GM23338 (cell line): ENCODE data around the gene ETFBKMT. TPM values are rescaled to one million over a fixed set of nuclear protein-coding genes. Genes with fewer than 3 reads are reported as not detected.

ENCODE experiments used
- ATAC-seq: fragments of 200-7000 bp; cut with Tn5 transposase; 3 replicates; pipeline ENCODE4 v1.9.1; 2020
- DNase-seq: peaks from one replicate; pipeline ENCODE4 v3.0.0-alpha.2; 2015; ENCODE audit warnings: low spot score
- H2AFZ ChIP-seq: fragments of 200-600 bp; sonication (generic); 2 replicates; pipeline ENCODE4 v1.8.0; 2016; ENCODE audit warnings: antibody characterized with exemption, mild to moderate bottlenecking, moderate library complexity
- H3F3A ChIP-seq: fragments of 200-600 bp; sonication (generic); replicated peaks from 2 replicates; pipeline ENCODE4 v1.8.0; 2017; ENCODE audit warnings: antibody characterized with exemption, mixed run types, low read depth
- H3K27ac ChIP-seq: fragments of 200-600 bp; sonication (generic); 2 replicates; pipeline ENCODE4 v1.6.1; 2016; ENCODE audit warnings: low read depth
- H3K27me3 ChIP-seq: fragments of 200-600 bp; sonication (generic); 2 replicates; pipeline ENCODE4 v1.8.0; 2016; ENCODE audit warnings: mild to moderate bottlenecking, mixed run types, moderate library complexity; ENCODE audit not compliant: insufficient read depth
- H3K36me3 ChIP-seq: fragments of 200-600 bp; sonication (generic); 2 replicates; pipeline ENCODE4 v1.8.0; 2016; ENCODE audit warnings: mild to moderate bottlenecking; ENCODE audit not compliant: insufficient read depth
- H3K4me1 ChIP-seq: fragments of 200-600 bp; sonication (generic); 2 replicates; pipeline ENCODE4 v1.8.0; 2016; ENCODE audit warnings: mild to moderate bottlenecking, moderate library complexity; ENCODE audit not compliant: insufficient read depth
- H3K4me2 ChIP-seq: fragments of 200-600 bp; sonication (generic); 2 replicates; pipeline ENCODE4 v1.7.1; 2017; ENCODE audit warnings: mixed run types
- H3K4me3 ChIP-seq: fragments of 200-600 bp; sonication (generic); 2 replicates; pipeline ENCODE4 v1.6.1; 2016; ENCODE audit warnings: mixed run types
- H3K79me2 ChIP-seq: fragments of 200-600 bp; sonication (generic); replicated peaks from 2 replicates; pipeline ENCODE4 v1.8.0; 2017; ENCODE audit warnings: mild to moderate bottlenecking; ENCODE audit not compliant: insufficient read depth
- H3K9me2 ChIP-seq: fragments of 200-600 bp; sonication (generic); 2 replicates; pipeline ENCODE4 v1.8.0; 2017; ENCODE audit not compliant: insufficient read depth
- H4K20me1 ChIP-seq: fragments of 200-600 bp; sonication (generic); replicated peaks from 2 replicates; pipeline ENCODE4 v1.8.0; 2017; ENCODE audit warnings: mild to moderate bottlenecking; ENCODE audit not compliant: insufficient read depth
- H3K27ac Mint-ChIP-seq: 2 replicates; pipeline ENCODE4 v1.8.0; 2020; ENCODE audit warnings: inconsistent platforms, mild to moderate bottlenecking, moderate library complexity, mixed read lengths
- H3K27me3 Mint-ChIP-seq: 3 replicates; pipeline ENCODE4 v1.8.0; 2022; ENCODE audit warnings: low read depth, mild to moderate bottlenecking, moderate library complexity, mixed read lengths, inconsistent platforms; ENCODE audit not compliant: insufficient read depth, poor library complexity
- H3K36me3 Mint-ChIP-seq: 3 replicates; pipeline ENCODE4 v1.8.0; 2021; ENCODE audit warnings: low read depth, mild to moderate bottlenecking, inconsistent platforms, moderate library complexity, mixed read lengths
- H3K4me1 Mint-ChIP-seq: 3 replicates; pipeline ENCODE4 v1.8.0; 2020; ENCODE audit warnings: mild to moderate bottlenecking, inconsistent platforms, mixed read lengths
- H3K4me3 Mint-ChIP-seq: 3 replicates; pipeline ENCODE4 v1.8.0; 2021; ENCODE audit warnings: moderate library complexity, mild to moderate bottlenecking, inconsistent platforms, mixed read lengths
- H3K9me3 Mint-ChIP-seq: 3 replicates; pipeline ENCODE4 v1.8.0; 2020; ENCODE audit warnings: moderate library complexity, mild to moderate bottlenecking, inconsistent platforms, mixed read lengths
- CREB1 ChIP-seq: fragments of 250-450 bp; sonication (Bioruptor Pico); IDR thresholded peaks from 2 replicates; pipeline ENCODE4 v1.5.0; 2020; ENCODE audit warnings: low read depth, mild to moderate bottlenecking, moderate library complexity
- CTCF ChIP-seq, 2 experiments: fragments of 200-600 bp in 1 of 2; sonication (generic) in 1 of 2; conservative IDR thresholded peaks; 2 replicates each; pipeline versions ENCODE4 v1.5.1 to v1.6.1; 2016 to 2017; ENCODE audit warnings: antibody characterized with exemption in 2 of 2, low read depth in 2 of 2, mild to moderate bottlenecking in 2 of 2, moderate library complexity in 1 of 2
- ETS1 ChIP-seq: IDR thresholded peaks from 2 replicates; pipeline ENCODE4 v1.6.1; 2016; ENCODE audit warnings: antibody characterized with exemption
- EZH2 ChIP-seq: fragments of 200-600 bp; sonication (generic); IDR thresholded peaks from one replicate; pipeline ENCODE4 v1.8.0; 2017; ENCODE audit warnings: antibody characterized with exemption, mild to moderate bottlenecking, low read depth; ENCODE audit not compliant: unreplicated experiment
- EZH2phosphoT487 ChIP-seq: fragments of 200-600 bp; sonication (generic); IDR thresholded peaks from one replicate; pipeline ENCODE4 v1.8.1; 2018; ENCODE audit warnings: antibody characterized with exemption; ENCODE audit not compliant: unreplicated experiment
- NANOG ChIP-seq: IDR thresholded peaks from 2 replicates; pipeline ENCODE4 v1.6.1; 2016; ENCODE audit warnings: antibody characterized with exemption, borderline replicate concordance
- REST ChIP-seq: IDR thresholded peaks from one replicate; pipeline ENCODE4 v1.6.1; 2018; ENCODE audit warnings: antibody characterized with exemption; ENCODE audit not compliant: unreplicated experiment
- STAT1 ChIP-seq: IDR thresholded peaks from one replicate; pipeline ENCODE4 v1.6.1; 2016; ENCODE audit warnings: antibody characterized with exemption; ENCODE audit not compliant: unreplicated experiment
- ZNF114 ChIP-seq: fragments of 250-450 bp; sonication (Bioruptor Pico); IDR thresholded peaks from 2 replicates; pipeline ENCODE4 v1.5.0; 2020; ENCODE audit warnings: mild to moderate bottlenecking, moderate library complexity
- ZNF331 ChIP-seq: fragments of 250-450 bp; sonication (Bioruptor Pico); IDR thresholded peaks from 2 replicates; pipeline ENCODE4 v1.5.0; 2020; ENCODE audit warnings: low read depth, mild to moderate bottlenecking, moderate library complexity
- polyA plus RNA-seq: library from polyadenylated mRNA; unstranded; fragments of >200 nt; fragmentation: Nextera tagmentation; extraction: Ambion mirVana; gene quantifications from 2 replicates; pipeline ENCODE4 v1.2.1, GENCODE V29; 2016
- total RNA-seq: library from RNA; depleted of rRNA; stranded (reverse); fragments of >200 nt; shearing (Covaris generic); gene quantifications from 2 replicates; pipeline ENCODE4 v1.2.3, GENCODE V29; 2014

ETFBKMT gene
- total and polyA plus RNA-seq, 2 experiments from 2014 or later, result 0.79 to 3.2 TPM

GRCh38 chr12:31612819-31613218 is 46.7 kb upstream of the ETFBKMT start:
- Histone ChIP-seq H3K79me2 (no peaks in the 10 kb centered on the region), H3K4me1 (no peaks in the 10 kb centered on the region), H4K20me1 (no peaks in the 10 kb centered on the region), H3K4me3 (no peak overlapping the region), H3K9me2 (no peaks in the 10 kb centered on the region), H2AFZ (no peak overlapping the region), H3F3A (no peaks in the 10 kb centered on the region), H3K27me3 (no peaks in the 10 kb centered on the region), H3K4me2 (no peak overlapping the region), H3K27ac (no peak overlapping the region), H3K36me3 (peaks cover 15% of the 10 kb centered on the region)
- H3K27ac Mint-ChIP-seq, result no peak overlapping the region
- H3K4me1 Mint-ChIP-seq, result no peaks in the 10 kb centered on the region
- TF ChIP-seq REST (no peak), ZNF114 (CRISPR knock-in tag) (no peak)
- H3K36me3 Mint-ChIP-seq, result peaks cover 9% of the 10 kb centered on the region
- peaks cover 13% of the 10 kb centered on the region for H3K9me3 Mint-ChIP-seq
- no peak overlapping the region for H3K4me3 Mint-ChIP-seq
- DNase-seq (no peak), ATAC-seq (no peak)
- no peaks in the 10 kb centered on the region for H3K27me3 Mint-ChIP-seq

GRCh38 chr12:31618228-31619025 is 41.1 kb upstream of the ETFBKMT start:
- H3K79me2 ChIP-seq, result no peaks in the 10 kb centered on the region
- Mint-ChIP-seq H3K9me3 (no peaks in the 10 kb centered on the region), H3K27ac (no peak overlapping the region; the same call in 1 of the 2 replicates), H3K4me3 (no peak overlapping the region), H3K36me3 (no peaks in the 10 kb centered on the region), H3K27me3 (peaks cover 3% of the 10 kb centered on the region), H3K4me1 (no peaks in the 10 kb centered on the region)
- H4K20me1 ChIP-seq, result no peaks in the 10 kb centered on the region
- H3K9me2 ChIP-seq, result no peaks in the 10 kb centered on the region
- H3K4me3 ChIP-seq, result no peak overlapping the region
- no peaks in the 10 kb centered on the region for H3K27me3 ChIP-seq
- no peaks in the 10 kb centered on the region for H3F3A ChIP-seq
- no peak for ATAC-seq
- peak overlapping the region; percentile 63 for H2AFZ ChIP-seq
- H3K4me2 ChIP-seq, result no peak overlapping the region
- no peak for DNase-seq
- H3K36me3 ChIP-seq, result no peaks in the 10 kb centered on the region
- no peaks in the 10 kb centered on the region for H3K4me1 ChIP-seq
- H3K27ac ChIP-seq, result no peak overlapping the region
- TF ChIP-seq EZH2phosphoT487 (no peak), EZH2 (no peak), CTCF (conservative IDR thresholded peaks at IDR 0.05; ENCODE audit: low read depth in 2 of 2) (no peak), ZNF331 (CRISPR knock-in tag) (no peak), ETS1 (no peak), CREB1 (CRISPR knock-in tag) (no peak), NANOG (no peak), STAT1 (no peak)
